Vagina (tissue), 2 donors: ENCODE data around the gene CHAD.

Experiments used
- CTCF ChIP-seq, 3 experiments: fragments of 450-650 bp in 2 of 3; fragments of 200-600 bp in 1 of 3; sonication (generic) in 1 of 3; IDR thresholded peaks; one replicate each; pipeline ENCODE4 v1.5.1; 2017 to 2019; ENCODE audit warnings: antibody characterized with exemption in 3 of 3, mild to moderate bottlenecking in 2 of 3, moderate library complexity in 2 of 3
- POLR2A ChIP-seq, 2 donors: fragments of 450-650 bp; IDR thresholded peaks; one replicate each; pipeline ENCODE4 v1.6.1; 2017; ENCODE audit warnings: antibody characterized with exemption in 2 of 2, mild to moderate bottlenecking in 2 of 2, moderate library complexity in 2 of 2

DNA sequence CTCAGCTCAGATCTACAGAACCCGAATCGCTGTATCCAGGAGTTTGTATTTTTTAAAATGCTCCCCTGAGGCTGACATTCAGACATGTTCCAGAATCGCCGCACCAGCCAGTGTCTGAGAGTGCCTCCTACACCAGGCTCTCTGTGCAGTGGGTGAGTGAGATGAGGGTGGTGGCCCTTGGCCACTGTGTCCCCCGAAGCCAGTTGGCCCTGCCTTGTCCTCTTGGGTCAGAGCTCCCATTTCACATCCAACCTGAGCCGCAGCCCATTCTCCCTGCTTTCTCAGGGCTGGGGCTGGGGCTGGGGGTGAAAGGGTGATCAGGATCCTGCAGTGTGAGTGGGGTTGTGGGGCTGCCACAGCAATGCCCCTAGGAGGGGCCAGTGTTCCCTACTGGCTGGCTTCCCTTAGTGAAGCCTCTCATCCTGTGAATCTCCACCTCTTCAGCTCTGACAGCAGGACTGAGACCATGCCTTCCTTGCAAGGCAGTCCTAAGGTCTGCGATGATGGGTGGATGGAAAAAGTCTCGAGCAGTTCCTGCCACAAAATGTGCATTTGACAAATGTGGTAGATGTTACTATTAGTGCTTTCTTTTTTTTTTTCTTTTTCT lies 26.6 kb upstream of the CHAD start:
- TF ChIP-seq POLR2A (IDR thresholded peaks at IDR 0.05) (no peak), CTCF (IDR thresholded peaks at IDR 0.05) (no peak)
